Chondrocyte (in vitro differentiated cells): ENCODE data around the gene REM2. TPM values are rescaled to one million over a fixed set of nuclear protein-coding genes. Genes with fewer than 3 reads are reported as not detected.
A peak's percentile ranks its signal among the peaks of the same experiment; 100 is the strongest.

Experiments
- DNase-seq: peaks from one replicate; pipeline ENCODE4 v3.0.0; 2021; ENCODE audit warnings: mixed read lengths, low spot score
- H3K27ac Mint-ChIP-seq: one replicate; pipeline ENCODE4 v1.8.0; 2021; ENCODE audit warnings: mild to moderate bottlenecking, moderate library complexity, mixed read lengths; ENCODE audit not compliant: unreplicated experiment
- H3K27me3 Mint-ChIP-seq: 2 replicates; pipeline ENCODE4 v1.8.0; 2021; ENCODE audit warnings: low read depth, mixed read lengths
- H3K36me3 Mint-ChIP-seq: 2 replicates; pipeline ENCODE4 v1.8.0; 2021; ENCODE audit warnings: low read depth, mixed read lengths
- H3K4me1 Mint-ChIP-seq: 2 replicates; pipeline ENCODE4 v1.8.0; 2021; ENCODE audit warnings: low read depth, mild to moderate bottlenecking, mixed read lengths
- H3K4me3 Mint-ChIP-seq: one replicate; pipeline ENCODE4 v1.8.0; 2021; ENCODE audit warnings: mild to moderate bottlenecking, moderate library complexity, mixed read lengths; ENCODE audit not compliant: unreplicated experiment
- H3K9me3 Mint-ChIP-seq: 2 replicates; pipeline ENCODE4 v1.8.0; 2021; ENCODE audit warnings: low read depth, mixed read lengths
- CTCF ChIP-seq: fragments of 200-600 bp; sonication (generic); IDR thresholded peaks from 2 replicates; pipeline ENCODE4 v1.5.0; 2021; ENCODE audit warnings: antibody characterized with exemption, mild to moderate bottlenecking, moderate library complexity
- total RNA-seq: library from RNA; stranded (reverse); gene quantifications from 3 replicates; pipeline ENCODE4 v1.2.1, GENCODE V29; 2021

REM2 gene
- total RNA-seq, 1 donor from 2014 or later: 0.10 TPM

- Mint-ChIP-seq H3K4me3 (peak overlapping the region; percentile 97), H3K36me3 (peaks cover 14% of the 10 kb centered on the region), H3K27me3 (no peaks in the 10 kb centered on the region), H3K27ac (peak overlapping the region; percentile 94), H3K4me1 (peaks cover 30% of the 10 kb centered on the region), H3K9me3 (no peaks in the 10 kb centered on the region)
- DNase-seq: no peak
- no peak for TF ChIP-seq CTCF
Observed at GRCh38 chr14:22919601-22919921, 36.5 kb downstream of the REM2 start.

GRCh38 chr14:22920697-22921096 is 37.7 kb downstream of the REM2 start:
- no peak overlapping the region for H3K27ac Mint-ChIP-seq

GRCh38 chr14:22922294-22922693 is 39.3 kb downstream of the REM2 start:
- Mint-ChIP-seq H3K4me1 (peaks cover 31% of the 10 kb centered on the region), H3K36me3 (peaks cover 22% of the 10 kb centered on the region), H3K27me3 (no peaks in the 10 kb centered on the region), H3K9me3 (no peaks in the 10 kb centered on the region), H3K4me3 (no peak overlapping the region), H3K27ac (no peak overlapping the region)
- DNase-seq: no peak
- no peak for TF ChIP-seq CTCF

More at GRCh38 chr14:22920697-22921096, 37.7 kb downstream of the REM2 start:
- Mint-ChIP-seq H3K4me3 (no peak overlapping the region), H3K4me1 (peaks cover 30% of the 10 kb centered on the region), H3K9me3 (no peaks in the 10 kb centered on the region), H3K36me3 (peaks cover 17% of the 10 kb centered on the region), H3K27me3 (no peaks in the 10 kb centered on the region)
- no peak for TF ChIP-seq CTCF
- DNase-seq: no peak

GRCh38 chr14:22923746-22924145 is 40.7 kb downstream of the REM2 start:
- no peak overlapping the region for H3K4me3 Mint-ChIP-seq
- no peaks in the 10 kb centered on the region for H3K27me3 Mint-ChIP-seq
- no peak overlapping the region for H3K27ac Mint-ChIP-seq
- peaks cover 21% of the 10 kb centered on the region for H3K4me1 Mint-ChIP-seq
- TF ChIP-seq CTCF: no peak
- peak; percentile 43 for DNase-seq
- peaks cover 22% of the 10 kb centered on the region for H3K36me3 Mint-ChIP-seq
- H3K9me3 Mint-ChIP-seq: no peaks in the 10 kb centered on the region

- Mint-ChIP-seq H3K4me3 (no peak overlapping the region), H3K9me3 (no peaks in the 10 kb centered on the region), H3K36me3 (peaks cover 22% of the 10 kb centered on the region), H3K27ac (no peak overlapping the region), H3K27me3 (no peaks in the 10 kb centered on the region), H3K4me1 (peaks cover 15% of the 10 kb centered on the region)
- no peak for DNase-seq
- TF ChIP-seq CTCF: no peak
Observed at GRCh38 chr14:22925513-22925912, 42.5 kb downstream of the REM2 start.
